Measurements from ENCODE around the gene DISC1.

- TF ChIP-seq BHLHE40 (IDR thresholded peaks at IDR 0.05; ENCODE audit: borderline replicate concordance): no peak
- TF ChIP-seq HDGF (IDR thresholded peaks at IDR 0.05; ENCODE audit: borderline replicate concordance): no peak
- no peak for TF ChIP-seq ZNF384 (IDR thresholded peaks at IDR 0.05)
Measured at GRCh38 chr1:231959225-231959884, 332.8 kb downstream of the DISC1 start.
